ENCODE measurements around the gene POM121. TPM values are rescaled to one million over a fixed set of nuclear protein-coding genes. Genes with fewer than 3 reads are reported as not detected.
"Not testable (repeated sequence)": the region's sequence is repeated elsewhere in the genome, so short reads cannot be mapped to it uniquely, and the experiment has no call there.

Gene POM121
- total RNA-seq, 1 experiment from 2014 or later: 42.2 TPM

GRCh38 chr7:72953901-72954562 lies 29.1 kb downstream of the POM121 start:
- H3K27me3 Mint-ChIP-seq (ENCODE audit: insufficient read depth, unreplicated experiment); H3K27ac Mint-ChIP-seq (ENCODE audit: low read depth, unreplicated experiment); POLR2A ChIA-PET; CTCF ChIA-PET; H3K36me3 Mint-ChIP-seq (ENCODE audit: insufficient read depth, unreplicated experiment); intact Hi-C loops (cut with micrococcal nuclease); H3K9me3 Mint-ChIP-seq (ENCODE audit: unreplicated experiment); DNase-seq (ENCODE audit: unreplicated experiment); H3K4me1 Mint-ChIP-seq (ENCODE audit: insufficient read depth, unreplicated experiment): not testable (repeated sequence)
- peak overlapping the region; percentile 40 for H3K4me3 Mint-ChIP-seq (ENCODE audit: unreplicated experiment)
- TSS peak; percentile 55 for BruUV-seq (replicated peaks)

GRCh38 chr7:72954563-72955198 lies 29.8 kb downstream of the POM121 start:
- CTCF ChIA-PET; H3K36me3 Mint-ChIP-seq (ENCODE audit: insufficient read depth, unreplicated experiment); H3K27me3 Mint-ChIP-seq (ENCODE audit: insufficient read depth, unreplicated experiment); H3K4me1 Mint-ChIP-seq (ENCODE audit: insufficient read depth, unreplicated experiment); DNase-seq (ENCODE audit: unreplicated experiment); POLR2A ChIA-PET; H3K27ac Mint-ChIP-seq (ENCODE audit: low read depth, unreplicated experiment); intact Hi-C loops (cut with micrococcal nuclease); H3K9me3 Mint-ChIP-seq (ENCODE audit: unreplicated experiment); BruUV-seq (replicated peaks): not testable (repeated sequence)
- H3K4me3 Mint-ChIP-seq (ENCODE audit: unreplicated experiment): peak overlapping the region; percentile 59

- H3K9me3 Mint-ChIP-seq (ENCODE audit: unreplicated experiment); intact Hi-C loops (cut with micrococcal nuclease); H3K4me3 Mint-ChIP-seq (ENCODE audit: unreplicated experiment); H3K27ac Mint-ChIP-seq (ENCODE audit: low read depth, unreplicated experiment); H3K27me3 Mint-ChIP-seq (ENCODE audit: insufficient read depth, unreplicated experiment); POLR2A ChIA-PET; BruUV-seq (replicated peaks); H3K4me1 Mint-ChIP-seq (ENCODE audit: insufficient read depth, unreplicated experiment); H3K36me3 Mint-ChIP-seq (ENCODE audit: insufficient read depth, unreplicated experiment); CTCF ChIA-PET; DNase-seq (ENCODE audit: unreplicated experiment): not testable (repeated sequence)
These were observed 35.1 kb downstream of the POM121 start for GRCh38 chr7:72960029-72960428.

- POLR2A ChIA-PET; H3K36me3 Mint-ChIP-seq (ENCODE audit: insufficient read depth, unreplicated experiment); H3K4me1 Mint-ChIP-seq (ENCODE audit: insufficient read depth, unreplicated experiment); intact Hi-C loops (cut with micrococcal nuclease); H3K27me3 Mint-ChIP-seq (ENCODE audit: insufficient read depth, unreplicated experiment); CTCF ChIA-PET; H3K27ac Mint-ChIP-seq (ENCODE audit: low read depth, unreplicated experiment); H3K9me3 Mint-ChIP-seq (ENCODE audit: unreplicated experiment); DNase-seq (ENCODE audit: unreplicated experiment); H3K4me3 Mint-ChIP-seq (ENCODE audit: unreplicated experiment); BruUV-seq (replicated peaks): not testable (repeated sequence)
These were observed 35.9 kb downstream of the POM121 start for GRCh38 chr7:72960626-72961345.

GRCh38 chr7:72961346-72961650 lies 36.4 kb downstream of the POM121 start:
- H3K36me3 Mint-ChIP-seq (ENCODE audit: insufficient read depth, unreplicated experiment); CTCF ChIA-PET; H3K9me3 Mint-ChIP-seq (ENCODE audit: unreplicated experiment); H3K27ac Mint-ChIP-seq (ENCODE audit: low read depth, unreplicated experiment); POLR2A ChIA-PET; H3K4me3 Mint-ChIP-seq (ENCODE audit: unreplicated experiment); intact Hi-C loops (cut with micrococcal nuclease); H3K27me3 Mint-ChIP-seq (ENCODE audit: insufficient read depth, unreplicated experiment); BruUV-seq (replicated peaks); H3K4me1 Mint-ChIP-seq (ENCODE audit: insufficient read depth, unreplicated experiment); DNase-seq (ENCODE audit: unreplicated experiment): not testable (repeated sequence)

- H3K27ac Mint-ChIP-seq (ENCODE audit: low read depth, unreplicated experiment); H3K4me3 Mint-ChIP-seq (ENCODE audit: unreplicated experiment); intact Hi-C loops (cut with micrococcal nuclease); DNase-seq (ENCODE audit: unreplicated experiment); H3K9me3 Mint-ChIP-seq (ENCODE audit: unreplicated experiment); H3K4me1 Mint-ChIP-seq (ENCODE audit: insufficient read depth, unreplicated experiment); H3K36me3 Mint-ChIP-seq (ENCODE audit: insufficient read depth, unreplicated experiment); POLR2A ChIA-PET; CTCF ChIA-PET; BruUV-seq (replicated peaks); H3K27me3 Mint-ChIP-seq (ENCODE audit: insufficient read depth, unreplicated experiment): not testable (repeated sequence)
These were observed 38.2 kb downstream of the POM121 start for GRCh38 chr7:72963056-72963455.

GRCh38 chr7:72965186-72965975 lies 40.5 kb downstream of the POM121 start:
- intact Hi-C loops (cut with micrococcal nuclease); BruUV-seq (replicated peaks); H3K27ac Mint-ChIP-seq (ENCODE audit: low read depth, unreplicated experiment); H3K4me3 Mint-ChIP-seq (ENCODE audit: unreplicated experiment); H3K9me3 Mint-ChIP-seq (ENCODE audit: unreplicated experiment); POLR2A ChIA-PET; H3K36me3 Mint-ChIP-seq (ENCODE audit: insufficient read depth, unreplicated experiment); DNase-seq (ENCODE audit: unreplicated experiment); H3K4me1 Mint-ChIP-seq (ENCODE audit: insufficient read depth, unreplicated experiment); H3K27me3 Mint-ChIP-seq (ENCODE audit: insufficient read depth, unreplicated experiment); CTCF ChIA-PET: not testable (repeated sequence)

- H3K27me3 Mint-ChIP-seq (ENCODE audit: insufficient read depth, unreplicated experiment); H3K27ac Mint-ChIP-seq (ENCODE audit: low read depth, unreplicated experiment); H3K4me3 Mint-ChIP-seq (ENCODE audit: unreplicated experiment); CTCF ChIA-PET; H3K4me1 Mint-ChIP-seq (ENCODE audit: insufficient read depth, unreplicated experiment); intact Hi-C loops (cut with micrococcal nuclease); POLR2A ChIA-PET; H3K36me3 Mint-ChIP-seq (ENCODE audit: insufficient read depth, unreplicated experiment); DNase-seq (ENCODE audit: unreplicated experiment); H3K9me3 Mint-ChIP-seq (ENCODE audit: unreplicated experiment); BruUV-seq (replicated peaks): not testable (repeated sequence)
These were observed 42.0 kb downstream of the POM121 start for GRCh38 chr7:72966892-72967291.

- H3K9me3 Mint-ChIP-seq (ENCODE audit: unreplicated experiment); POLR2A ChIA-PET; H3K27ac Mint-ChIP-seq (ENCODE audit: low read depth, unreplicated experiment); CTCF ChIA-PET; H3K4me1 Mint-ChIP-seq (ENCODE audit: insufficient read depth, unreplicated experiment); BruUV-seq (replicated peaks); H3K36me3 Mint-ChIP-seq (ENCODE audit: insufficient read depth, unreplicated experiment); intact Hi-C loops (cut with micrococcal nuclease); H3K27me3 Mint-ChIP-seq (ENCODE audit: insufficient read depth, unreplicated experiment); H3K4me3 Mint-ChIP-seq (ENCODE audit: unreplicated experiment); DNase-seq (ENCODE audit: unreplicated experiment): not testable (repeated sequence)
These were observed 44.2 kb downstream of the POM121 start, which contains the start of gene TRIM74 for GRCh38 chr7:72968980-72969516. TSS of gene TRIM74 (minus strand) at chr7:72969466. CDS start at chr7:72966157, 3,309 bp downstream.

All from MCF 10A (cell line).